IMR-90 (cell line): ENCODE results near the gene FBN1. TPM values are rescaled to one million over a fixed set of nuclear protein-coding genes. Genes with fewer than 3 reads are reported as not detected.

Experiments
- ATAC-seq: fragments of 200-7000 bp; cut with Tn5 transposase; 2 replicates; pipeline ENCODE4 v1.9.1; 2020; ENCODE audit warnings: low read depth, mild to moderate bottlenecking, moderate library complexity
- BruUV-seq: library from RNA; stranded (reverse); fragments of 400-500 nt; replicated peaks from 2 replicates; lab custom pipeline; 2021; lab: Mats Ljungman, UMichigan
- CTCF ChIA-PET: fragments of 300-600 bp; formaldehyde crosslinking; extraction: SDS; loops from one replicate; lab custom pipeline; 2021; ENCODE audit warnings: antibody characterized with exemption; lab: Yijun Ruan, JAX
- POLR2A ChIA-PET: fragments of 300-600 bp; sonication (Branson Sonifier 250); formaldehyde crosslinking; loops from one replicate; lab custom pipeline; 2022; ENCODE audit warnings: antibody characterized with exemption; ENCODE audit not compliant: unreplicated experiment; lab: Charles Lee
- DNase-seq: peaks from one replicate; pipeline ENCODE4 v3.0.0; 2013
- H2AFZ ChIP-seq: replicated peaks from 2 replicates; pipeline ENCODE3; 2013; ENCODE audit warnings: low read length, mild to moderate bottlenecking; ENCODE audit not compliant: poor library complexity
- H2AK5ac ChIP-seq: 2 replicates; pipeline ENCODE4 v1.6.1; 2013; ENCODE audit warnings: low read depth, low read length, inconsistent platforms
- H2AK9ac ChIP-seq: replicated peaks from 2 replicates; pipeline ENCODE3; 2013; ENCODE audit warnings: mild to moderate bottlenecking, low read depth, low read length, moderate library complexity; ENCODE audit not compliant: poor library complexity
- H2BK120ac ChIP-seq: 2 replicates; pipeline ENCODE4 v1.6.1; 2013; ENCODE audit warnings: low read depth, low read length, inconsistent platforms
- H2BK15ac ChIP-seq: 3 replicates; pipeline ENCODE4 v1.6.1; 2013; ENCODE audit warnings: low read depth, low read length, inconsistent platforms
- H2BK20ac ChIP-seq: 2 replicates; pipeline ENCODE4 v1.6.1; 2013; ENCODE audit warnings: low read depth, mild to moderate bottlenecking, inconsistent platforms, low read length, moderate library complexity
- H2BK5ac ChIP-seq: 2 replicates; pipeline ENCODE4 v1.6.1; 2013; ENCODE audit warnings: mild to moderate bottlenecking, low read depth, low read length, inconsistent platforms; ENCODE audit not compliant: poor library complexity, severe bottlenecking
- H3K14ac ChIP-seq: replicated peaks from 2 replicates; pipeline ENCODE4 v1.6.1; 2013; ENCODE audit warnings: low read depth, low read length, inconsistent platforms
- H3K18ac ChIP-seq: 2 replicates; pipeline ENCODE4 v1.6.1; 2013; ENCODE audit warnings: low read depth, low read length, control low read depth
- H3K23ac ChIP-seq: 2 replicates; pipeline ENCODE4 v1.6.1; 2013; ENCODE audit warnings: low read depth, low read length, inconsistent platforms
- H3K27ac ChIP-seq: 2 replicates; pipeline ENCODE4 v1.5.1; 2013; ENCODE audit warnings: mild to moderate bottlenecking, control low read depth, low read length; ENCODE audit not compliant: insufficient read depth
- H3K27me3 ChIP-seq: 2 replicates; pipeline ENCODE4 v1.6.1; 2013; ENCODE audit warnings: low read length; ENCODE audit not compliant: control insufficient read depth, insufficient read depth
- H3K36me3 ChIP-seq: 2 replicates; pipeline ENCODE4 v1.6.1; 2013; ENCODE audit warnings: low read length, mixed read lengths; ENCODE audit not compliant: control insufficient read depth, insufficient read depth
- H3K4ac ChIP-seq: 2 replicates; pipeline ENCODE4 v1.6.1; 2013; ENCODE audit warnings: low read depth, low read length, inconsistent platforms
- H3K4me1 ChIP-seq: 2 replicates; pipeline ENCODE4 v1.6.1; 2013; ENCODE audit warnings: low read length, mixed read lengths; ENCODE audit not compliant: control insufficient read depth, insufficient read depth
- H3K4me2 ChIP-seq: 2 replicates; pipeline ENCODE4 v1.6.1; 2013; ENCODE audit warnings: low read depth, mild to moderate bottlenecking, control low read depth, low read length, moderate library complexity
- H3K4me3 ChIP-seq: 2 replicates; pipeline ENCODE4 v1.5.1; 2013; ENCODE audit warnings: low read depth, mild to moderate bottlenecking, control low read depth, low read length, moderate library complexity; ENCODE audit not compliant: insufficient read depth
- H3K56ac ChIP-seq: 2 replicates; pipeline ENCODE4 v1.6.1; 2013; ENCODE audit warnings: low read length, inconsistent platforms; ENCODE audit not compliant: insufficient read depth; ENCODE audit errors: extremely low read depth
- H3K79me1 ChIP-seq, 2 experiments: 2 replicates each; pipeline ENCODE4 v1.6.1; 2013; ENCODE audit warnings: low read length in 2 of 2, inconsistent platforms in 1 of 2, low read depth in 1 of 2
- H3K9ac ChIP-seq: 2 replicates; pipeline ENCODE4 v1.6.1; 2013; ENCODE audit warnings: low read depth, low read length, control low read depth
- H3K9me1 ChIP-seq: 2 replicates; pipeline ENCODE4 v1.6.1; 2013; ENCODE audit warnings: low read length, inconsistent platforms; ENCODE audit not compliant: insufficient read depth
- H3K9me3 ChIP-seq: 2 replicates; pipeline ENCODE4 v1.6.1; 2013; ENCODE audit warnings: low read length; ENCODE audit not compliant: control insufficient read depth, insufficient read depth
- H4K20me1 ChIP-seq: 2 replicates; pipeline ENCODE4 v1.6.1; 2013; ENCODE audit warnings: low read length, inconsistent platforms; ENCODE audit not compliant: insufficient read depth
- H4K5ac ChIP-seq: 2 replicates; pipeline ENCODE4 v1.6.1; 2013; ENCODE audit warnings: mild to moderate bottlenecking, low read depth, low read length, control low read depth
- H4K8ac ChIP-seq, 2 experiments: 2 replicates each; pipeline ENCODE4 v1.6.1; 2013; ENCODE audit warnings: low read depth in 2 of 2, low read length in 2 of 2, control low read depth in 1 of 2, inconsistent platforms in 1 of 2
- H4K91ac ChIP-seq: 2 replicates; pipeline ENCODE4 v1.6.1; 2013; ENCODE audit warnings: low read depth, low read length, inconsistent platforms; ENCODE audit not compliant: insufficient read depth
- BHLHE40 ChIP-seq: fragments of 150-350 bp; IDR thresholded peaks from 2 replicates; pipeline ENCODE4 v1.6.1; 2016; ENCODE audit warnings: mild to moderate bottlenecking, low read depth, low read length
- CEBPB ChIP-seq: IDR thresholded peaks from 2 replicates; pipeline ENCODE4 v1.6.1; 2012; ENCODE audit warnings: low read depth, low read length, improper control_type of control experiment
- CHD1 ChIP-seq: IDR thresholded peaks from 2 replicates; pipeline ENCODE4 v1.6.1; 2012; ENCODE audit warnings: low read depth, low read length, improper control_type of control experiment
- CTCF ChIP-seq: conservative IDR thresholded peaks from 2 replicates; pipeline ENCODE4 v1.5.1; 2012; ENCODE audit warnings: mild to moderate bottlenecking, low read depth, low read length, improper control_type of control experiment
- ELK1 ChIP-seq: fragments of 150-350 bp; IDR thresholded peaks from 2 replicates; pipeline ENCODE4 v1.6.1; 2016; ENCODE audit warnings: low read depth, mild to moderate bottlenecking, low read length, moderate library complexity, borderline replicate concordance
- FOS ChIP-seq: fragments of 150-350 bp; IDR thresholded peaks from 2 replicates; pipeline ENCODE4 v1.6.1; 2016; ENCODE audit warnings: low read depth, low read length
- MXI1 ChIP-seq: IDR thresholded peaks from 2 replicates; pipeline ENCODE4 v1.6.1; 2012; ENCODE audit warnings: low read depth, mild to moderate bottlenecking, low read length, moderate library complexity, borderline replicate concordance
- NFE2L2 ChIP-seq: fragments of 150-350 bp; IDR thresholded peaks from 2 replicates; pipeline ENCODE4 v1.6.1; 2016; ENCODE audit warnings: low read depth, mild to moderate bottlenecking, low read length
- RAD21 ChIP-seq: IDR thresholded peaks from 2 replicates; pipeline ENCODE4 v1.6.1; 2012; ENCODE audit warnings: low read length, improper control_type of control experiment
- RFX5 ChIP-seq: IDR thresholded peaks from 2 replicates; pipeline ENCODE4 v1.8.0; 2012; ENCODE audit warnings: low read depth, mild to moderate bottlenecking, low read length, moderate library complexity
- SMC3 ChIP-seq: fragments of 150-350 bp; IDR thresholded peaks from 2 replicates; pipeline ENCODE4 v1.6.1; 2016; ENCODE audit warnings: low read depth, mild to moderate bottlenecking, antibody characterized with exemption, low read length, moderate library complexity
- USF2 ChIP-seq: fragments of 150-350 bp; IDR thresholded peaks from 2 replicates; pipeline ENCODE4 v1.6.1; 2017; ENCODE audit warnings: mild to moderate bottlenecking, antibody characterized with exemption, low read length, low read depth
- WGBS, 2 experiments: methylation state at CpG; one replicate each; pipeline versions ENCODE4 v1.1.5 to v1.1.7; 2013; ENCODE audit warnings: missing lambda C conversion rate in 2 of 2; ENCODE audit not compliant: insufficient read length in 1 of 2; ENCODE audit errors: extremely low coverage in 2 of 2; 5-methylcytosine and 5-hydroxymethylcytosine counted together
- dilution Hi-C: fragments of 300-500 bp; cut with HindIII; formaldehyde crosslinking; loops from one replicate; pipeline ENCODE4 v1.14.3; 2018; ENCODE audit warnings: low sequenced_read_pairs; ENCODE audit not compliant: unreplicated experiment
- in situ Hi-C: fragments of 300-500 bp; cut with MboI; formaldehyde crosslinking; loops from 3 replicates; pipeline ENCODE4 v1.14.3; 2019; ENCODE audit warnings: low sequenced_read_pairs, inconsistent platforms, mixed read lengths
- intact Hi-C: fragments of 100-400 bp; cut with micrococcal nuclease; formaldehyde crosslinking; loops from 2 replicates; pipeline ENCODE4 v1.10.0; 2022
- polyA plus RNA-seq, 3 experiments: library from polyadenylated mRNA; depleted of rRNA; stranded (reverse); fragments of >200 nt; gene quantifications; 2 replicates each; pipeline ENCODE4 v1.2.3, GENCODE V29; 2012; ENCODE audit warnings: low replicate concordance in 1 of 3
- total RNA-seq: library from RNA; depleted of rRNA; stranded (reverse); fragments of >200 nt; gene quantifications from 2 replicates; pipeline ENCODE4 v1.2.3, GENCODE V29; 2012

Gene FBN1
- total and polyA plus RNA-seq, 2 of the 4 experiments (the other 2 are of a cell fraction), result 134 to 283 TPM

- Histone ChIP-seq H4K20me1 (peaks cover 6% of the 10 kb centered on the region; the same call in 1 of the 2 replicates), H3K18ac (peak overlapping the region; percentile 67; the same call in 1 of the 2 replicates), H3K23ac (peak overlapping the region; percentile 40; the same call in 1 of the 2 replicates), H3K4me3 (peak overlapping the region; percentile 27; the same call in 1 of the 2 replicates), H3K9me1 (peaks cover 13% of the 10 kb centered on the region), H2AFZ (peak overlapping the region; percentile 64), H2BK5ac (peak overlapping the region; percentile 88), H2BK20ac (peak overlapping the region; percentile 60), H3K4me2 (peak overlapping the region; percentile 87), H3K27ac (peak overlapping the region; percentile 68), H3K27me3 (no peaks in the 10 kb centered on the region), H3K36me3 (peaks cover 4% of the 10 kb centered on the region), H4K8ac (peak overlapping the region; percentile 9 to 22; a peak in 3 of 4 replicates), H3K9ac (peak overlapping the region; percentile 61), H4K91ac (peak overlapping the region; percentile 35), H3K14ac (peak overlapping the region; percentile 87), H2BK15ac (peak overlapping the region; percentile 29; the same call in 1 of the 3 replicates), H3K4ac (peak overlapping the region; percentile 19), H3K9me3 (no peaks in the 10 kb centered on the region), H3K4me1 (peaks cover 15% of the 10 kb centered on the region), H2AK9ac (no peak overlapping the region), H3K79me1 (peaks cover 37 to 78% of the 10 kb centered on the region in 2 experiments), H2AK5ac (peak overlapping the region; percentile 37; the same call in 1 of the 2 replicates), H3K56ac (peak overlapping the region; percentile 63; the same call in 1 of the 2 replicates), H4K5ac (no peak overlapping the region; the same call in 1 of the 2 replicates), H2BK120ac (peak overlapping the region; percentile 64; the same call in 1 of the 2 replicates)
- ATAC-seq (peak; percentile 86), DNase-seq (peak; percentile 88)
- ChIA-PET POLR2A (interaction anchor here (0.6 kb wide), 1 partner anchor 100 kb away, joined by 3 read pairs; no protein-coding TSS in a partner anchor), CTCF (no interaction called here)
- intact Hi-C loops (loop anchor here (5.0 kb wide), 1 partner anchor 101 kb away; no protein-coding TSS in a partner anchor), dilution Hi-C loops (no loop called here), in situ Hi-C loops (no loop called here)
- whole genome bisulfite sequencing, 2 experiments, result 0% methylated on average over 1 of the region's 10 CpGs; no CpG with 5 or more reads in 1 of the 2 experiments
- no TSS peak for BruUV-seq
- no peak for TF ChIP-seq SMC3
- TF ChIP-seq ELK1, result no peak
- no peak for TF ChIP-seq MXI1
- no peak for TF ChIP-seq CHD1
- TF ChIP-seq FOS, result peak; percentile 71
- peak; percentile 8; the same call in 1 of the 2 replicates for TF ChIP-seq BHLHE40
- TF ChIP-seq RAD21, result peak; percentile 4; the same call in 1 of the 2 replicates
- peak; percentile 88 for TF ChIP-seq CEBPB
- TF ChIP-seq USF2, result no peak
- no peak for TF ChIP-seq CTCF
- no peak for TF ChIP-seq NFE2L2
- TF ChIP-seq RFX5, result peak; percentile 75; the same call in 1 of the 2 replicates
Measured at GRCh38 chr15:48541341-48542278, 103.9 kb downstream of the FBN1 start.
